HEK293 (cell line): ENCODE measurements around the gene ZNF775.

Experiments
- BCL11B ChIP-seq: fragments of 450-650 bp; formaldehyde crosslinking; IDR thresholded peaks from 2 replicates; pipeline ENCODE4 v1.5.1; 2016; ENCODE audit warnings: low read depth, missing biosample characterization, missing genetic modification characterization
- CTCF ChIP-seq: fragments of 450-650 bp; formaldehyde crosslinking; IDR thresholded peaks from 2 replicates; pipeline ENCODE4 v1.5.1; 2016; ENCODE audit warnings: missing biosample characterization, missing genetic modification characterization
- GLIS1 ChIP-seq: fragments of 450-650 bp; formaldehyde crosslinking; IDR thresholded peaks from 2 replicates; pipeline ENCODE4 v1.5.1; 2016; ENCODE audit warnings: missing biosample characterization, missing genetic modification characterization
- REST ChIP-seq: fragments of 450-650 bp; formaldehyde crosslinking; IDR thresholded peaks from 2 replicates; pipeline ENCODE4 v1.5.1; 2016; ENCODE audit warnings: missing biosample characterization, missing genetic modification characterization
- YY1 ChIP-seq: fragments of 450-650 bp; formaldehyde crosslinking; IDR thresholded peaks from 2 replicates; pipeline ENCODE4 v1.5.1; 2018; ENCODE audit warnings: missing biosample characterization, missing genetic modification characterization
- ZBTB10 ChIP-seq: fragments of 450-650 bp; formaldehyde crosslinking; IDR thresholded peaks from 2 replicates; pipeline ENCODE4 v1.5.1; 2016; ENCODE audit warnings: missing biosample characterization, missing genetic modification characterization
- ZNF184 ChIP-seq: fragments of 450-650 bp; IDR thresholded peaks from 2 replicates; pipeline ENCODE4 v1.5.1; 2018; ENCODE audit warnings: missing biosample characterization, mild to moderate bottlenecking, missing genetic modification characterization
- ZNF404 ChIP-seq: fragments of 450-650 bp; formaldehyde crosslinking; IDR thresholded peaks from 2 replicates; pipeline ENCODE4 v1.5.1; 2017; ENCODE audit warnings: missing biosample characterization, missing genetic modification characterization

GRCh38 chr7:150383710-150384397, 4.7 kb downstream of the ZNF775 start:
- TF ChIP-seq CTCF (tag by site-specific recombination): no peak
- no peak for TF ChIP-seq REST (tag by site-specific recombination)
- no peak for TF ChIP-seq GLIS1 (tag by site-specific recombination)
- no peak for TF ChIP-seq YY1
- no peak for TF ChIP-seq ZNF184 (tag by site-specific recombination)
- no peak for TF ChIP-seq ZBTB10 (tag by site-specific recombination)
- TF ChIP-seq BCL11B (tag by site-specific recombination): no peak
- TF ChIP-seq ZNF404: no peak
